Adrenal gland (tissue), 12 donors: ENCODE measurements around the gene BLNK. TPM values are rescaled to one million over a fixed set of nuclear protein-coding genes. Genes with fewer than 3 reads are reported as not detected.

Source experiments
- DNase-seq, 7 donors: peaks; one replicate each; pipeline ENCODE4 v3.0.0-alpha.2; 2019 to 2020
- H3K27ac ChIP-seq, 5 donors: fragments of 200-600 bp; sonication (generic) in 4 of 5; 1 replicate in 3 of 5; 2 replicates in 2 of 5; pipeline versions ENCODE4 v1.5.1 to v1.8.0; 2016 to 2020; ENCODE audit warnings: mild to moderate bottlenecking in 1 of 5
- H3K27me3 ChIP-seq: fragments of 200-600 bp; 2 replicates; pipeline ENCODE4 v1.8.0; 2021
- H3K36me3 ChIP-seq, 2 donors: fragments of 200-600 bp; replicated peaks in 1 of 2; 1 replicate in 1 of 2; 2 replicates in 1 of 2; pipeline versions ENCODE4 v1.5.1 to v1.8.0; 2018 to 2022
- H3K4me1 ChIP-seq, 2 donors: fragments of 200-600 bp; replicated peaks in 1 of 2; 1 replicate in 1 of 2; 2 replicates in 1 of 2; pipeline versions ENCODE4 v1.5.1 to v1.8.0; 2018 to 2021
- H3K4me3 ChIP-seq, 4 donors: fragments of 200-600 bp; sonication (generic) in 3 of 4; one replicate each; pipeline ENCODE4 v1.5.1; 2016 to 2018
- H3K9me3 ChIP-seq, 3 donors: fragments of 200-600 bp; sonication (generic) in 1 of 3; replicated peaks in 1 of 3; 1 replicate in 2 of 3; 2 replicates in 1 of 3; pipeline versions ENCODE4 v1.5.1 to v1.8.0; 2016 to 2021
- POLR2A ChIP-seq, 2 donors: fragments of 450-650 bp; IDR thresholded peaks; one replicate each; pipeline ENCODE4 v1.6.1; 2017; ENCODE audit warnings: antibody characterized with exemption in 2 of 2, mild to moderate bottlenecking in 2 of 2, moderate library complexity in 1 of 2
- WGBS, 4 donors: extraction: QIAGEN DNeasy Blood & Tissue Kit in 2 of 4; methylation state at CpG; one replicate each; pipeline versions ENCODE4 v1.1.5 to v1.1.7; 2013 to 2017; 5-methylcytosine and 5-hydroxymethylcytosine counted together
- intact Hi-C, 2 donors: fragments of 100-400 bp; cut with DNase I; formaldehyde crosslinking; loops; one replicate each; pipeline versions ENCODE4 v1.14.1 to v1.15.0; 2022 to 2023
- polyA plus RNA-seq, 3 donors: library from polyadenylated mRNA; stranded (reverse); fragments of 200-250 nt in 2 of 3; fragments of 350-450 nt in 1 of 3; fragmentation: Illumina TruSeq in 1 of 3; extraction: RNeasy Lipid Tissue Mini Kit (QIAGEN cat#74804) in 1 of 3; gene quantifications; one replicate each; pipeline ENCODE4 v1.2.3, GENCODE V29; 2013 to 2014
- total RNA-seq, 9 donors: library from RNA; depleted of rRNA in 4 of 9; stranded (reverse); fragments of >200 nt in 4 of 9; fragments of 120-200 nt in 1 of 9; fragmentation: NEBNext Ultra II Directional in 1 of 9; extraction: Animal tissue kit (Norgen Biotek cat#: 25700) in 1 of 9; gene quantifications; one replicate each; pipeline versions ENCODE4 v1.1.0 to v1.2.4, GENCODE V29; 2013 to 2023
- TF ChIP-seq, protein P1 (sequence below), 6 experiments: fragments of 450-650 bp in 4 of 6; fragments of 200-600 bp in 2 of 6; sonication (generic) in 1 of 6; IDR thresholded peaks; 1 replicate in 5 of 6; 2 replicates in 1 of 6; pipeline versions ENCODE4 v1.5.1 to v1.8.0; 2016 to 2021; ENCODE audit warnings: antibody characterized with exemption in 6 of 6, mild to moderate bottlenecking in 2 of 6, moderate library complexity in 1 of 6
- donor health status: healthy with polysubstance abuse.
- donor health status: Bipolar disorder and iron deficiency.
- donor health status: DM: yes; HTN: yes; CAD: no.
- donor health status: DM: no; HTN: no; CAD: no.
- donor health status: DM: no; HTN: no; CAD: no.
- donor health status: DM: yes; HTN: yes; CAD: no.

The BLNK gene
- total and polyA plus RNA-seq, 12 donors, result 0.72 to 8.5 (median 4.0) TPM

DNA sequence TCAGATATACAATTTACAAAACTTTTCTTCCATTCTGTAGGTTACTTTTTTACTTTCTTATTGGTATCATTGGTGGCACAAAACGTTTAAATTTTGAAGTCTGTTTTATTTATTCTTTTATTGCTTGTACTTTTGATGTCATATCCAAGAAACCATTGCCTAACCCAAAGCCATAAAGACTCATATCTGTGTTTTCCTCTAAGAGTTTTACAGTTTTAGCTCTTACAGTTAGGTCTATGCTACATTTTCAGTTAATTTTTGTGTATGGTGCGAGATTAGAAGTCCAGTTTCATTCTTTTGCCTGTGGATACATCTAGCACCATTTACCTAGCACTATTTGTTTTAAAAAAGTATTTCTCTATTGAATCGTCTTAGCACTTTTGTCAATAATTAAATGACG lies 53.7 kb downstream of the BLNK start:
- Histone ChIP-seq H3K27me3 (peaks cover 7% of the 10 kb centered on the region), H3K36me3 (no peaks in the 10 kb centered on the region), H3K4me1 (no peaks in the 10 kb centered on the region), H3K9me3 (no peaks in the 10 kb centered on the region), H3K27ac (no peak overlapping the region), H3K4me3 (no peak overlapping the region)
- TF ChIP-seq, protein P1, sequence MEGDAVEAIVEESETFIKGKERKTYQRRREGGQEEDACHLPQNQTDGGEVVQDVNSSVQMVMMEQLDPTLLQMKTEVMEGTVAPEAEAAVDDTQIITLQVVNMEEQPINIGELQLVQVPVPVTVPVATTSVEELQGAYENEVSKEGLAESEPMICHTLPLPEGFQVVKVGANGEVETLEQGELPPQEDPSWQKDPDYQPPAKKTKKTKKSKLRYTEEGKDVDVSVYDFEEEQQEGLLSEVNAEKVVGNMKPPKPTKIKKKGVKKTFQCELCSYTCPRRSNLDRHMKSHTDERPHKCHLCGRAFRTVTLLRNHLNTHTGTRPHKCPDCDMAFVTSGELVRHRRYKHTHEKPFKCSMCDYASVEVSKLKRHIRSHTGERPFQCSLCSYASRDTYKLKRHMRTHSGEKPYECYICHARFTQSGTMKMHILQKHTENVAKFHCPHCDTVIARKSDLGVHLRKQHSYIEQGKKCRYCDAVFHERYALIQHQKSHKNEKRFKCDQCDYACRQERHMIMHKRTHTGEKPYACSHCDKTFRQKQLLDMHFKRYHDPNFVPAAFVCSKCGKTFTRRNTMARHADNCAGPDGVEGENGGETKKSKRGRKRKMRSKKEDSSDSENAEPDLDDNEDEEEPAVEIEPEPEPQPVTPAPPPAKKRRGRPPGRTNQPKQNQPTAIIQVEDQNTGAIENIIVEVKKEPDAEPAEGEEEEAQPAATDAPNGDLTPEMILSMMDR (IDR thresholded peaks at IDR 0.05), result no peak
- TF ChIP-seq POLR2A (IDR thresholded peaks at IDR 0.05), result no peak
- no peak for DNase-seq
- intact Hi-C loops, result no loop called here
- 61 to 75% (median 66%) methylated on average over 4 of the region's 4 CpGs for WGBS, 4 donors

GRCh38 chr10:96216775-96217174 lies 54.6 kb downstream of the BLNK start:
- no peaks in the 10 kb centered on the region for H3K9me3 ChIP-seq
- intact Hi-C loops, result no loop called here
- H3K4me3 ChIP-seq, result no peak overlapping the region
- no peak overlapping the region for H3K27ac ChIP-seq
- no peaks in the 10 kb centered on the region for H3K4me1 ChIP-seq
- 79 to 86% (median 83%) methylated on average over 5 of the region's 5 CpGs for WGBS, 4 donors
- no peaks in the 10 kb centered on the region for H3K36me3 ChIP-seq
- DNase-seq, result no peak
- H3K27me3 ChIP-seq, result peaks cover 7% of the 10 kb centered on the region
- no peak for TF ChIP-seq POLR2A (IDR thresholded peaks at IDR 0.05)
- TF ChIP-seq, protein P1 (IDR thresholded peaks at IDR 0.05), result no peak

DNA sequence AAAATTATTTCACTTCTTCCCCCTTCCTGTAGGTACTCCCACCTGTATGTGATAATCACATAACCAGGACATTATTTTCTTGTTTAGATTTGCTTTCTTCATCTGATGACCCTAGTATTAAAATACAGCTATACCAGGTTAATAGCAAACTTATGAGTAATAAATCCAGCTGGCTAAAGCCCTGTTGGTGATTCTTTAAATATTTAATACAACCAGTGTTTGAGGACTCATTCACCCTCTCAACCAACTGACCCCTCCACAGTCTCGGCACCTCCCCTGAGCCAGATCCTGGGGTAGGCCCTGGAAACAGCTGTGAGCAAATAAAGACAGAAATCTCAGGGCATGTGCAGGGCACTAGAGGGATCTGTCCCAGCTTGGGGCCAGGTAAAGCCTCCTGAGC lies 58.5 kb downstream of the BLNK start:
- no peak overlapping the region for H3K4me3 ChIP-seq
- no peaks in the 10 kb centered on the region for H3K9me3 ChIP-seq
- intact Hi-C loops, result no loop called here
- H3K27me3 ChIP-seq, result peaks cover 3% of the 10 kb centered on the region
- no peaks in the 10 kb centered on the region for H3K4me1 ChIP-seq
- H3K27ac ChIP-seq, result no peak overlapping the region
- no peaks in the 10 kb centered on the region for H3K36me3 ChIP-seq
- 90 to 100% (median 98%) methylated on average over 1 of the region's 1 CpG for WGBS, 4 donors
- no peak for DNase-seq
- TF ChIP-seq POLR2A (IDR thresholded peaks at IDR 0.05), result no peak
- TF ChIP-seq, protein P1 (IDR thresholded peaks at IDR 0.05), result no peak

DNA sequence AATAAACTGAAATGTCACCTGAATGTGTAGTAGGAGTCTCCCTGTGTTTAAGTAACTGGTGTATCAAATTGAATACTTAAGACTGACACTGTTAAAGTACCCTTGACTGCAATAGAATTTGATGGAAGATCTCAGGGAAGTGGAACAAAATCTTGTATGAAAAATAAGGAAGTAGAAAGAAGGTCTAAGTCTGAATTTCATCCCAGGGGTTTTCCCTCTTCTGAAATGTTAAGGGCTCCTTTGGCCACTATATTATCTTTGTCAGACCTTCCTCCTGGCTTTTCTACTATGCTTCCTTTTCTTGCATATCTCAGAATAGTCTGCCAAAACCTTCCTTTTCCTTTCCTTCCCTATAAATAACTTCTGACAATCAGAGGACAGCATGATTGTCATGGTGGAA lies 59.6 kb downstream of the BLNK start:
- Histone ChIP-seq H3K27me3 (no peaks in the 10 kb centered on the region), H3K9me3 (no peaks in the 10 kb centered on the region), H3K4me1 (no peaks in the 10 kb centered on the region), H3K4me3 (no peak overlapping the region), H3K27ac (no peak overlapping the region), H3K36me3 (no peaks in the 10 kb centered on the region)
- TF ChIP-seq, protein P1 (IDR thresholded peaks at IDR 0.05), result no peak
- no peak for TF ChIP-seq POLR2A (IDR thresholded peaks at IDR 0.05)
- intact Hi-C loops, result no loop called here
- no peak for DNase-seq
